DMS 273 (cell line): ENCODE results near the gene MAOB.

Experiments used
- DNase-seq: peaks from one replicate; lab custom pipeline; 2025; ENCODE audit not compliant: unreplicated experiment; lab: John Stamatoyannopoulos, UW

Gene MAOB

DNA sequence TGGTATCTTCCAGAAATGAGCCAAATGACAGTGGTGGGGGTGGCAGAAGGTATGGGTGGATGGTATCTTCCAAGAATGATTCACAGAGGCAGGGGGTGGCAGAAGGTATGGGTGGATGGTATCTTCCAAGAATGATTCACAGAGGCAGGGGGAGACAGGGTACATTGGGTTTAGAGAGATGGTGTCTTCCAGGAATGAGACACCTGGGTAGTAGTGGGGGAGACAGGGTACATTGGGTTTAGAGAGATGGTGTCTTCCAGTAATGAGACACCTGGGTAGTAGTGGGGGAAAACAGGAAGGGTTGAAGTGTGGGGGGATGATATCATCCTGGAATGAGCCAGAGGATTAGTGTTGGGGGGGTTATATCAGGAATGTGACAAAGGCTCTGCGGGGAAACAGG is 164.2 kb downstream of the MAOB start:
- no peak for DNase-seq

DNA sequence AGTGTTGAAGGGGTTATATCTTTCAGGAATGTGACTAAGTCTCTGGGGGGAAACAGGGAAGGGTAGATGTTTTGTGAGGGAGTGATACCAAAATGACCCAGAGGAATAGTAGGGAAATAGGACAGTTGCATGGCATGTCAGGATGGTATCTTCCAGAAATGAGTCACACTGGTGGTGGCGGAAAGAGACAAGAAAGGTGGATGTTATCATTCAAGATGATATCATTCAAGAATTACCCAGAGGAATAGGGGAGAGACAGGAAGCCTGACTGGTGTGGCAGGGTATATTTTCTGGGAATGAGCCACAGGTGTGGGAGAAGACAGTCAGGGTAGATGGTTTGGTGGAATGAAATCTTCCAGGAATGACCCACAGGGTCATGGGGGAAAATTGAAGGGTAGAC is 165.1 kb downstream of the MAOB start:
- no peak for DNase-seq

DNA sequence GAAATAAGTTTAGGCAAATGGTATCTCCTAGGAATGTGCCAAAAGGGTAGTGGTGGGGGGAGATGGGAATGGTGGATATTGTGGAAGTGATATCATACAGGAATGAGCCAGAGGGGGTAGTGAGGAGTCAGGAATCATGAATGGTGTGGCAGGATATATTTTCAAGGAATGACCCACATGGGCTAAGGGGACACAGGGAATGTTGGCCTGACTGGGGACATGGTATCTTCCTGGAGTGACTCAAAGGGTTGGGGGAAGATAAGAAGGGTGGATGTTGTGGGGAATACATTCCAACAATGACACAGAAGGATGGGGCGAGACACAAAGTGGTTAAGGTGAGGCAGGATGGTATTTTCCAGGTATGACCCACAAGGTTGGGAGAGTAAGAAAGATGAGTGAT is 165.6 kb downstream of the MAOB start:
- no peak for DNase-seq
